Spleen (tissue), 13 donors: ENCODE results near the gene MARCHF2. TPM values are rescaled to one million over a fixed set of nuclear protein-coding genes. Genes with fewer than 3 reads are reported as not detected.

Experiments used
- DNase-seq: peaks from one replicate; pipeline ENCODE4 v3.0.0-alpha.2; 2020
- H3K27ac ChIP-seq, 8 donors: fragments of 200-600 bp; sonication (generic) in 7 of 8; 1 replicate in 4 of 8; 2 replicates in 4 of 8; pipeline versions ENCODE4 v1.5.0 to v1.8.0; 2016 to 2021; ENCODE audit warnings: inconsistent platforms in 4 of 8, mild to moderate bottlenecking in 4 of 8, moderate library complexity in 1 of 8
- H3K27me3 ChIP-seq, 7 donors: fragments of 200-600 bp; sonication (generic) in 6 of 7; replicated peaks in 1 of 7; 1 replicate in 4 of 7; 2 replicates in 3 of 7; pipeline versions ENCODE4 v1.5.0 to v1.8.0; 2016 to 2021; ENCODE audit warnings: inconsistent platforms in 3 of 7, mild to moderate bottlenecking in 1 of 7
- H3K36me3 ChIP-seq, 6 donors: fragments of 200-600 bp; sonication (generic) in 5 of 6; 1 replicate in 4 of 6; 2 replicates in 2 of 6; pipeline versions ENCODE4 v1.5.0 to v1.8.0; 2016 to 2021; ENCODE audit warnings: inconsistent platforms in 2 of 6
- H3K4me1 ChIP-seq, 6 donors: fragments of 200-600 bp; sonication (generic) in 5 of 6; 1 replicate in 3 of 6; 2 replicates in 3 of 6; pipeline versions ENCODE4 v1.5.0 to v1.8.0; 2016 to 2021; ENCODE audit warnings: inconsistent platforms in 3 of 6
- H3K4me3 ChIP-seq, 8 donors: fragments of 200-600 bp; sonication (generic) in 7 of 8; 1 replicate in 4 of 8; 2 replicates in 4 of 8; pipeline versions ENCODE4 v1.5.0 to v1.8.0; 2016 to 2021; ENCODE audit warnings: inconsistent platforms in 4 of 8, mild to moderate bottlenecking in 4 of 8, moderate library complexity in 2 of 8
- H3K9me3 ChIP-seq, 8 donors: fragments of 200-600 bp; sonication (generic) in 7 of 8; 1 replicate in 4 of 8; 2 replicates in 4 of 8; pipeline versions ENCODE4 v1.5.0 to v1.8.0; 2016 to 2021; ENCODE audit warnings: inconsistent platforms in 4 of 8
- CTCF ChIP-seq, 11 experiments: fragments of 200-600 bp in 7 of 11; fragments of 450-650 bp in 4 of 11; sonication (generic) in 4 of 11; IDR thresholded peaks in 8 of 11; conservative IDR thresholded peaks in 3 of 11; 1 replicate in 7 of 11; 2 replicates in 4 of 11; pipeline versions ENCODE4 v1.4.0 to v1.8.0; 2016 to 2021; ENCODE audit warnings: antibody characterized with exemption in 11 of 11, inconsistent platforms in 4 of 11, mild to moderate bottlenecking in 1 of 11
- POLR2A ChIP-seq, 3 donors: fragments of 450-650 bp; IDR thresholded peaks; one replicate each; pipeline ENCODE4 v1.5.1; 2017; ENCODE audit warnings: antibody characterized with exemption in 3 of 3, mild to moderate bottlenecking in 1 of 3
- POLR2AphosphoS5 ChIP-seq, 3 donors: sonication (generic); formaldehyde crosslinking; IDR thresholded peaks; one replicate each; pipeline ENCODE4 v1.5.1; 2017; ENCODE audit warnings: antibody characterized with exemption in 3 of 3
- WGBS, 5 donors: extraction: QIAGEN DNeasy Blood & Tissue Kit in 3 of 5; methylation state at CpG; one replicate each; pipeline versions ENCODE4 v1.1.5 to v1.1.7; 2013 to 2018; 5-methylcytosine and 5-hydroxymethylcytosine counted together
- intact Hi-C: fragments of 100-400 bp; cut with DNase I; formaldehyde crosslinking; loops from one replicate; pipeline ENCODE4 v1.15.0; 2023; ENCODE audit warnings: low total_unique reads
- long read RNA-seq, 2 donors: transcript quantifications; one replicate each; lab custom pipeline, GENCODE V29; 2026
- polyA plus RNA-seq, 3 donors: library from polyadenylated mRNA; stranded (reverse); fragments of 200-250 nt; gene quantifications; one replicate each; pipeline ENCODE4 v1.2.1, GENCODE V29; 2013
- total RNA-seq, 7 donors: library from RNA; depleted of rRNA in 3 of 7; stranded (reverse); fragments of >200 nt in 3 of 7; fragmentation: NEBNext Ultra II Directional in 4 of 7; extraction: Animal tissue kit (Norgen Biotek cat#: 25700) in 4 of 7; gene quantifications; one replicate each; pipeline versions ENCODE4 v1.1.0 to v1.2.1, GENCODE V29; 2016 to 2021
- donor health status: healthy with polysubstance abuse.
- donor health status: DM: no; HTN: no; CAD: no; lungs with moderate emphysema.
- donor health status: DM: no; HTN: no; CAD: no.
- donor health status: Bipolar disorder and iron deficiency.
- donor health status: healthy.
- donor health status: DM: no; HTN: no; CAD: no.
- donor health status: DM: yes; HTN: yes; CAD: no.

The MARCHF2 gene
- 100 to 1,000 TPM in 3 of 7 donors, 10 to 100 TPM in 4; 52.1 to 212 (median 81.1) TPM for total RNA-seq
- polyA plus RNA-seq: 10 to 100 TPM; 33.4 to 42.8 (median 36.2) TPM
- long read RNA-seq, donor 1, transcript MARCH2-208 (5 exons, 1,667 nt): major isoform, 10 of 51 reads
- long read RNA-seq, donor 1, partial matches to known transcripts: 37 of 51 reads
- long read RNA-seq, donor 1, other reads (novel, unspliced or antisense): 0 of 51 reads
- long read RNA-seq, donor 2, transcript MARCH2-208 (5 exons, 1,667 nt): major isoform, 8 of 13 reads
- long read RNA-seq, donor 2, partial matches to known transcripts: 0 of 13 reads
- long read RNA-seq, donor 2, other reads (novel, unspliced or antisense): 0 of 13 reads

- Histone ChIP-seq H3K27ac (peak within 1 kb of the TSS in 7 of 8 donors; percentile 51 to 88 (median 79)), H3K9me3 (no peaks in the 10 kb centered on the region), H3K4me3 (peak within 1 kb of the TSS; percentile 81 to 98 (median 92)), H3K4me1 (peaks cover 9 to 69% (median 30%) of the 10 kb centered on the region in 6 donors), H3K27me3 (no peaks in the 10 kb centered on the region), H3K36me3 (no peaks in the 10 kb centered on the region)
- peak; percentile 99 for DNase-seq
- intact Hi-C loops: no loop called here
- TF ChIP-seq POLR2AphosphoS5 (IDR thresholded peaks at IDR 0.05) (peak; percentile 74 to 87 (median 85)), POLR2A (IDR thresholded peaks at IDR 0.05) (peak in 1 of 3 donors; percentile 28), CTCF (IDR thresholded peaks at IDR 0.05 in 8 of 11, conservative IDR thresholded peaks at IDR 0.05 in 3 of 11) (peak; percentile 46 to 88 (median 75))
- WGBS, 5 donors: 4 to 30% (median 5%) methylated on average over 16 to 89 of the region's 89 CpGs
Measured at GRCh38 chr19:8412783-8413628, at the start of gene MARCHF2. Gene MARCHF2 (plus strand): TSS chr19:8413305. CDS start chr19:8421841, 8,536 bp downstream.

DNA sequence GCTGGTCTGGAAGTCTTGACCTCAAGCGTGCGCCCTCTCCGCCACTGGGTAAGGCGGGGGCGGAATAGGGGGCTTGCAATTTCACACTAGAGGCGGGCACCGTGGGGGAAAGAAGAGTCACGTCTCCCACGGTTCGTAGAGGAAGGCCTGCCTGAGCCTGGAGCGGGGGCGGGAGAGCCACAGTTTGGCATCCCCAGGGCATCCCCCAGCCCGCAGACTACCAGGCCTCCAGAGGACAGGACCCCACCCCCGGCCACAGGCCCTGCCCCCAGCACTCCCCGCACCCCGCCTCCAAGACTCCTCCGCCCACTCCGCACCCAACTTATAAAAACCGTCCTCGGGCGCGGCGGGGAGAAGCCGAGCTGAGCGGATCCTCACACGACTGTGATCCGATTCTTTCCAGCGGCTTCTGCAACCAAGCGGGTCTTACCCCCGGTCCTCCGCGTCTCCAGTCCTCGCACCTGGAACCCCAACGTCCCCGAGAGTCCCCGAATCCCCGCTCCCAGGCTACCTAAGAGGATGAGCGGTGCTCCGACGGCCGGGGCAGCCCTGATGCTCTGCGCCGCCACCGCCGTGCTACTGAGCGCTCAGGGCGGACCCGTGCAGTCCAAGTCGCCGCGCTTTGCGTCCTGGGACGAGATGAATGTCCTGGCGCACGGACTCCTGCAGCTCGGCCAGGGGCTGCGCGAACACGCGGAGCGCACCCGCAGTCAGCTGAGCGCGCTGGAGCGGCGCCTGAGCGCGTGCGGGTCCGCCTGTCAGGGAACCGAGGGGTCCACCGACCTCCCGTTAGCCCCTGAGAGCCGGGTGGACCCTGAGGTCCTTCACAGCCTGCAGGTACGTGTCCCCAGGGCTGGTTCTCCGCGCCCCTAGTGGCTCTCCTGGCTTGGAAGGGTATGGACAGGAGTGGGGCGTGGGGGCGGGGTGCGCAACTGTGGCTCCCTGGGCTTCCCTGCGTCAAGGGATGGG, 49.0 kb upstream of the MARCHF2 start, which contains the start of gene ANGPTL4:
ANGPTL4 (plus strand) TSS at position 353 of the 969 bp plus-strand sequence; CDS start at position 520, 167 bp downstream.
- intact Hi-C loops: no loop called here
- peaks cover 0 to 89% (median 21%) of the 10 kb centered on the region in 7 donors for H3K27me3 ChIP-seq
- H3K4me1 ChIP-seq: peaks cover 12 to 80% (median 56%) of the 10 kb centered on the region in 6 donors
- peak; percentile 69 for DNase-seq
- H3K9me3 ChIP-seq: no peaks in the 10 kb centered on the region
- peak within 1 kb of the TSS; percentile 41 to 72 (median 46) for H3K4me3 ChIP-seq
- TF ChIP-seq CTCF (IDR thresholded peaks at IDR 0.05 in 8 of 11, conservative IDR thresholded peaks at IDR 0.05 in 3 of 11) (no peak), POLR2AphosphoS5 (IDR thresholded peaks at IDR 0.05) (peak; percentile 65 to 80 (median 79))
- 2 to 4% (median 2%) methylated on average over 47 to 81 of the region's 81 CpGs for WGBS, 5 donors
- H3K27ac ChIP-seq: peak within 1 kb of the TSS; percentile 35 to 78 (median 63)
- H3K36me3 ChIP-seq: no peaks in the 10 kb centered on the region

- WGBS, 5 donors: 78 to 94% (median 87%) methylated on average over 4 to 11 of the region's 11 CpGs
- intact Hi-C loops: no loop called here
- peak; percentile 55 for DNase-seq
Measured at GRCh38 chr19:8366121-8366581, 47.0 kb upstream of the MARCHF2 start.

More at GRCh38 chr19:8366121-8366581, 47.0 kb upstream of the MARCHF2 start:
- TF ChIP-seq POLR2A (IDR thresholded peaks at IDR 0.05) (no peak), CTCF (IDR thresholded peaks at IDR 0.05 in 8 of 11, conservative IDR thresholded peaks at IDR 0.05 in 3 of 11) (no peak), POLR2AphosphoS5 (IDR thresholded peaks at IDR 0.05) (no peak)
- Histone ChIP-seq H3K27me3 (peaks cover 0 to 81% (median 21%) of the 10 kb centered on the region in 7 donors), H3K27ac (peak overlapping the region in 4 of 8 donors; percentile 66 to 78 (median 72)), H3K4me1 (peaks cover 12 to 99% (median 66%) of the 10 kb centered on the region in 6 donors), H3K36me3 (no peaks in the 10 kb centered on the region), H3K9me3 (no peaks in the 10 kb centered on the region), H3K4me3 (peak overlapping the region in 2 of 8 donors; percentile 8 to 72)
